Ureter (tissue), 1 donor: ENCODE measurements around the gene SNX6. TPM values are rescaled to one million over a fixed set of nuclear protein-coding genes. Genes with fewer than 3 reads are reported as not detected.
"Not testable (repeated sequence)": the region's sequence is repeated elsewhere in the genome, so short reads cannot be mapped to it uniquely, and the experiment has no call there.

Experiments used
- DNase-seq: peaks from one replicate; pipeline ENCODE4 v3.0.0-alpha.2; 2020; ENCODE audit warnings: low spot score
- total RNA-seq: library from RNA; stranded (reverse); gene quantifications from one replicate; pipeline ENCODE4 v1.2.4, GENCODE V29; 2023
- donor health status: DM: yes; HTN: yes; CAD: no.

SNX6 gene
- total RNA-seq, 1 donor from 2014 or later: 71.8 TPM

DNA sequence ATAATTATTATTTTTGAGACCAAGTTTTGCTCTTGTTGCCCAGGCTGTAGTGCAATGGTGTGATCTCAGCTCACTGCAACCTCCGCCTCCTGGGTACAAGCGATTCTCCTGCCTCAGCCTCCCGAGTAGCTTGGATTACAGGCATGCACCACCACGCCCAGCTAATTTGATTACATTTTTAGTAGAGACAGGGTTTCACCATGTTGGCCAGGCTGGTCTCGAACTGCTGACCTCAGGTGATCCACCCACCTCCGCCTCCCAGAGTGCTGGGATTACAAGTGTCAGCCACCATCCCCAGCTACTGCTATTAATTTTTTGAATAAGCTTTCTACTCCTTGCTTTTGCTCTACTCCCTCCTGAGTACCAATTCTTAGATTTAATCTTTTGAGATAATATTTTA, 108.9 kb downstream of the SNX6 start:
- not testable (repeated sequence) for DNase-seq

DNA sequence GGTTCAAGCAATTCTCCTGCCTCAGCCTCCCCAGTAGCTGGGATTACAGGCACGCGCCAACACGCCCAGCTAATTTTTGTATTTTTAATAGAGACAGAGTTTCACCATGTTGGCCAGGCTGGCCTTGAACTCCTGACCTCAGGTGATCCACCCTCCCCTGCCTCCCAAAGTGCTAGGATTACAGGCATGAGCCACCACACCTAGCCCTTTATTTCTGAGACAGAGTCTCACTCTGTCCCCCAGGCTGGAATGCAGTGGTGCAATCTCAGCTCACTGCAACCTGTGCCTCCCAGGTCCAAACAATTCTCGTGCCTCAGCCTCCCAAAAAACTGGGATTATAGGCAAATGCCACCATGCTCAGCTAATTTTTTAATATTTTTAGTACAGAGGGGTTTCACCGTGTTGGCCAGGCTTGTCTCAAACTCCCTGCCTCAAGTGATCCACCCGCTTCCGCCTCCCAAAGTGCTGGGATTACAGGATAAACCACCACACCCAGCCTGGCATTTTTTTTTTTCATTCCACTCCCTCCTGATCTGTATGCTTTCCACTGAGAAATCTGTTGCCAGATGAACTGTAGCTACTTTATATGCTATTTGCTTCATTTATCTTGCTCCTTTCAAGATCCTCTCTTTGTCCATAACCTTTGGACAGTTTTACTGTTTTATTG, 109.5 kb downstream of the SNX6 start:
- not testable (repeated sequence) for DNase-seq

Other genes starting within 250 kb of the SNX6 start
- gene SPTSSA, start 167.9 kb downstream of the SNX6 start, total RNA-seq: 26.8 TPM
- 42.7 TPM for gene EAPP, start 90.4 kb downstream of the SNX6 start, total RNA-seq
- 56.7 TPM for gene CFL2, start 84.4 kb upstream of the SNX6 start, total RNA-seq
- 43.2 TPM for gene BAZ1A, start 245.2 kb upstream of the SNX6 start, total RNA-seq